ENCODE results near the gene RESP18.

The RESP18 gene

DNA sequence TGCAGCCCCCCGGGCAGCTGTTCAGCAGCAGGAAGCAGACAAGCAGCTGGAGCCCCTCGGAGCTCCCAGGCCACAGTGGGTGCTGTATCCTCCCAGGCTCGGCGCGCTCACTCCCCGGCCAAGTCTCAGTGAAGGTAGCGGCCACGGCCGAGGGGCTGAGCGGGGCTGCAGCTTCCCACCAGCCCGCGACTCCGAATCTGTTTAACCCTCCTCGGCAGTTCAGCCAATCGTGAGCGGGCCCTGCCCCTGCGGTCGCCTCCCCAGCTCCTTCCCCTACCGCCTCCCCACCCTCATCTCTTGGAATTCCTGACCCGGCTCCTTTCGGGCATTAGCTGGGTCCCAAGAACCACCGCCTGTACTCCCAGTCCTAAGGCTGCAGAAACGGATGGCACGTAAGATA lies at the start of gene RESP18:
RESP18 (minus strand) TSS at position 203 of the 400 bp plus-strand sequence.
- Histone ChIP-seq H3K27me3 (ENCODE audit: insufficient read depth, low read depth) (no peaks in the 10 kb centered on the region), H3K36me3 (ENCODE audit: insufficient read depth) (no peaks in the 10 kb centered on the region), H3K9ac (no peak within 1 kb of the TSS), H2AFZ (ENCODE audit: low read depth) (no peak within 1 kb of the TSS), H3K4me2 (no peak within 1 kb of the TSS), H4K20me1 (ENCODE audit: insufficient read depth) (no peaks in the 10 kb centered on the region), H3K79me2 (ENCODE audit: insufficient read depth, low read depth) (no peaks in the 10 kb centered on the region), H3K4me1 (ENCODE audit: low read depth, poor library complexity, severe bottlenecking) (no peaks in the 10 kb centered on the region), H3K4me3 (IDR thresholded peaks at IDR 0.05; ENCODE audit: insufficient read depth, low read depth, low read length) (no peak within 1 kb of the TSS), H3K27ac (no peak within 1 kb of the TSS)
- TF ChIP-seq, protein P1, sequence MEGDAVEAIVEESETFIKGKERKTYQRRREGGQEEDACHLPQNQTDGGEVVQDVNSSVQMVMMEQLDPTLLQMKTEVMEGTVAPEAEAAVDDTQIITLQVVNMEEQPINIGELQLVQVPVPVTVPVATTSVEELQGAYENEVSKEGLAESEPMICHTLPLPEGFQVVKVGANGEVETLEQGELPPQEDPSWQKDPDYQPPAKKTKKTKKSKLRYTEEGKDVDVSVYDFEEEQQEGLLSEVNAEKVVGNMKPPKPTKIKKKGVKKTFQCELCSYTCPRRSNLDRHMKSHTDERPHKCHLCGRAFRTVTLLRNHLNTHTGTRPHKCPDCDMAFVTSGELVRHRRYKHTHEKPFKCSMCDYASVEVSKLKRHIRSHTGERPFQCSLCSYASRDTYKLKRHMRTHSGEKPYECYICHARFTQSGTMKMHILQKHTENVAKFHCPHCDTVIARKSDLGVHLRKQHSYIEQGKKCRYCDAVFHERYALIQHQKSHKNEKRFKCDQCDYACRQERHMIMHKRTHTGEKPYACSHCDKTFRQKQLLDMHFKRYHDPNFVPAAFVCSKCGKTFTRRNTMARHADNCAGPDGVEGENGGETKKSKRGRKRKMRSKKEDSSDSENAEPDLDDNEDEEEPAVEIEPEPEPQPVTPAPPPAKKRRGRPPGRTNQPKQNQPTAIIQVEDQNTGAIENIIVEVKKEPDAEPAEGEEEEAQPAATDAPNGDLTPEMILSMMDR (conservative IDR thresholded peaks at IDR 0.05; ENCODE audit: low read depth, low read length): no peak

DNA sequence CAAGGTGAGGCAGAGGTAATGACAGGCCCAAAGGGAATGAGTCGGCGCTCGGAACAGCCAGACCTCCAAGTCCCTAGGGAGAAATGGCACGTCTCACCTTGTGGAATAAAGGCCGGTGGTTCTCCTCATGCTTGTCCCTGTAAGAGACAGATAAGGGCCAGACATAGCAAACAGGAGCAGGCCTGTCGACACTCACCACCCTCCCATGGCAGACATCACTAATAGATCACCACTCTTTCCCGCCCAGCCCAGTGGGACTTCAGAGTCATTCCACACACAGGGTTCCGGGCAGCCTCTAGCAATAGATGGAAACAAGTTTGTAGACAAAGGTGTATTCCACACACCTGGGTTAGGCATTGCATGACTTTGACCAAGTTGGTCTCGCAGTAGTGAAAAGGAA lies 48.9 kb upstream of the RESP18 start:
- no peaks in the 10 kb centered on the region for H3K79me2 ChIP-seq (ENCODE audit: insufficient read depth, low read depth)
- no peaks in the 10 kb centered on the region for H3K27me3 ChIP-seq (ENCODE audit: insufficient read depth, low read depth)
- H3K9ac ChIP-seq: no peak overlapping the region
- H3K4me2 ChIP-seq: no peak overlapping the region
- H3K36me3 ChIP-seq (ENCODE audit: insufficient read depth): no peaks in the 10 kb centered on the region
- no peak overlapping the region for H3K27ac ChIP-seq
- TF ChIP-seq, protein P1 (conservative IDR thresholded peaks at IDR 0.05; ENCODE audit: low read depth, low read length): no peak
- H4K20me1 ChIP-seq (ENCODE audit: insufficient read depth): no peaks in the 10 kb centered on the region
- no peak overlapping the region for H3K4me3 ChIP-seq (IDR thresholded peaks at IDR 0.05; ENCODE audit: insufficient read depth, low read depth, low read length)
- H3K4me1 ChIP-seq (ENCODE audit: low read depth, poor library complexity, severe bottlenecking): no peaks in the 10 kb centered on the region
- no peak overlapping the region for H2AFZ ChIP-seq (ENCODE audit: low read depth)

DNA sequence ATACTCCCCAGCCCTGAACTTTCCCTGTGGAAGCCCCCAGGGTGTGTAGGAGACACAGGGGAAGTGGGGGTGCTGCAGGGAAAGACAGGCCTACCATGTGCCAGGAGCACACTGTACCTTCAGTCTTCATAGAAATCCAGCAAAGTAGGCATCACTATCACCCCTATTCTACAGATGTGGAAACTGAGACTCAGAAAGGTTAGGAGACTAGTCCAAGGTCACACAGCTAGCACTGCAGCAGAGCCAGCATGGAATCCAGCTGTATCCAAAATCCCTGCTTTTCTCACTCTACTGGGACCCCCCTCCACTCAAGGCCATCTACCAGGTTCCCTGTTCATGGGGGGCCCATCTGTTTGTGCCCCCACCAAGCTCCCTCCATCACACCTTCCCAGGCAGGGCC lies 48.4 kb upstream of the RESP18 start:
- H3K27ac ChIP-seq: no peak overlapping the region
- H3K27me3 ChIP-seq (ENCODE audit: insufficient read depth, low read depth): no peaks in the 10 kb centered on the region
- no peaks in the 10 kb centered on the region for H4K20me1 ChIP-seq (ENCODE audit: insufficient read depth)
- H3K4me1 ChIP-seq (ENCODE audit: low read depth, poor library complexity, severe bottlenecking): no peaks in the 10 kb centered on the region
- H3K79me2 ChIP-seq (ENCODE audit: insufficient read depth, low read depth): no peaks in the 10 kb centered on the region
- H3K9ac ChIP-seq: no peak overlapping the region
- H3K4me3 ChIP-seq (IDR thresholded peaks at IDR 0.05; ENCODE audit: insufficient read depth, low read depth, low read length): no peak overlapping the region
- no peak overlapping the region for H3K4me2 ChIP-seq
- TF ChIP-seq, protein P1 (conservative IDR thresholded peaks at IDR 0.05; ENCODE audit: low read depth, low read length): no peak
- no peaks in the 10 kb centered on the region for H3K36me3 ChIP-seq (ENCODE audit: insufficient read depth)
- H2AFZ ChIP-seq (ENCODE audit: low read depth): no peak overlapping the region

DNA sequence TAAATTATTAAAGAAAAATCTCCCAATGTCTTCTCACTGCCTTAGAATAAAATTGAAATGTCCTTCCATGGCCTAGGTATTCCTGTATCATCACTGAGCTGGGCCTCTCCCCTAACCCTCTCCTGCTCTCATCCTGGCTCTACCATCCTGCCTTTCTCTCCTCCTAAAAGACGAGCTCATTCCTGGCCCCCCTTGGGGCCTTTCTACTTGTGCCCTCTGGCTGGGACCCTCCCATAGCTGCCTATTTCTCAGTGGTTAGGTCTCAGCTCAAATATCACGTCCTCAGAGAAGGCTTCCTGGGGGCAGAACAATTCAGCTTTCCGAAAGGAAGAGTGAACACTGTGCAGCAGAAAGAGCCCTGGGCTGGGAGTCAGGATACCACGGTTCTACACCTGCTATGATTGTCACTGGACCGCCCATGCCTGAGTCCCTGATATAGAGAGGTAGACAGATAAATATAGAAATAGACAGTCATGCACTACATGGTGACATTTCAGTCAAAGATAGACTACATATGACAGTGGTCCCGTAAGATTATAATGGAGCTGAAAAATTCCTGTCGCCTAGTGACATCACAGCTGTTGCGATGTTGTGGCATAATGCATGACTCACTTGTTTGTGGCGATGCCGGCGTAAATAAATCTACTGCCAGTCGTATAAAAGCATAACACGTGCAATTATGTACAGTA lies 45.8 kb upstream of the RESP18 start:
- no peak overlapping the region for H3K9ac ChIP-seq
- no peak overlapping the region for H3K4me2 ChIP-seq
- no peaks in the 10 kb centered on the region for H3K79me2 ChIP-seq (ENCODE audit: insufficient read depth, low read depth)
- H3K4me1 ChIP-seq (ENCODE audit: low read depth, poor library complexity, severe bottlenecking): no peaks in the 10 kb centered on the region
- no peak overlapping the region for H3K4me3 ChIP-seq (IDR thresholded peaks at IDR 0.05; ENCODE audit: insufficient read depth, low read depth, low read length)
- H3K27me3 ChIP-seq (ENCODE audit: insufficient read depth, low read depth): no peaks in the 10 kb centered on the region
- H3K36me3 ChIP-seq (ENCODE audit: insufficient read depth): no peaks in the 10 kb centered on the region
- H4K20me1 ChIP-seq (ENCODE audit: insufficient read depth): no peaks in the 10 kb centered on the region
- H3K27ac ChIP-seq: no peak overlapping the region
- H2AFZ ChIP-seq (ENCODE audit: low read depth): no peak overlapping the region
- TF ChIP-seq, protein P1 (conservative IDR thresholded peaks at IDR 0.05; ENCODE audit: low read depth, low read length): no peak
